Astrocyte (in vitro differentiated cells and primary cell): ENCODE data around the gene FGGY. TPM values are rescaled to one million over a fixed set of nuclear protein-coding genes. Genes with fewer than 3 reads are reported as not detected.

Experiments used
- DNase-seq: peaks from one replicate; pipeline ENCODE4 v3.0.0-alpha.2; 2010; ENCODE audit warnings: low read depth
- FAIRE-seq: peaks from 2 replicates; lab custom pipeline; 2011; peaks lifted over from hg19 to GRCh38; lab: Jason Lieb, UNC
- H2AFZ ChIP-seq: 2 replicates; pipeline ENCODE4 v1.6.0; 2012; ENCODE audit warnings: low read depth, low read length, inconsistent platforms
- H3K27ac ChIP-seq: 2 replicates; pipeline ENCODE4 v1.5.1; 2011; ENCODE audit warnings: low read depth, low read length, inconsistent platforms
- H3K27me3 ChIP-seq: 2 replicates; pipeline ENCODE4 v1.6.0; 2011; ENCODE audit warnings: low read length, inconsistent platforms; ENCODE audit not compliant: insufficient read depth
- H3K36me3 ChIP-seq: 2 replicates; pipeline ENCODE4 v1.5.1; 2011; ENCODE audit warnings: low read length, inconsistent platforms; ENCODE audit not compliant: insufficient read depth
- H3K4me1 ChIP-seq: 2 replicates; pipeline ENCODE4 v1.5.1; 2011; ENCODE audit warnings: low read length, inconsistent platforms; ENCODE audit not compliant: insufficient read depth
- H3K4me2 ChIP-seq: 2 replicates; pipeline ENCODE4 v1.6.0; 2012; ENCODE audit warnings: low read length, inconsistent platforms
- H3K4me3 ChIP-seq: 2 replicates; pipeline ENCODE4 v1.5.1; 2011; ENCODE audit warnings: low read depth, mild to moderate bottlenecking, low read length, inconsistent platforms; ENCODE audit not compliant: insufficient read depth
- H3K79me2 ChIP-seq: 2 replicates; pipeline ENCODE4 v1.6.0; 2012; ENCODE audit warnings: mild to moderate bottlenecking, low read length, inconsistent platforms; ENCODE audit not compliant: insufficient read depth
- H3K9ac ChIP-seq: 2 replicates; pipeline ENCODE4 v1.6.0; 2012; ENCODE audit warnings: mild to moderate bottlenecking, low read length, inconsistent platforms
- H3K9me3 ChIP-seq: 2 replicates; pipeline ENCODE4 v1.5.1; 2012; ENCODE audit warnings: low read depth, mild to moderate bottlenecking, low read length, inconsistent platforms; ENCODE audit not compliant: insufficient read depth
- H4K20me1 ChIP-seq: 2 replicates; pipeline ENCODE4 v1.6.0; 2012; ENCODE audit warnings: low read length, inconsistent platforms; ENCODE audit not compliant: insufficient read depth
- H3K27ac Mint-ChIP-seq: one replicate; pipeline ENCODE4 v1.8.0; 2021; ENCODE audit warnings: mild to moderate bottlenecking, mixed read lengths; ENCODE audit not compliant: unreplicated experiment
- H3K27me3 Mint-ChIP-seq: one replicate; pipeline ENCODE4 v1.8.0; 2021; ENCODE audit warnings: low read depth, mixed read lengths; ENCODE audit not compliant: unreplicated experiment
- H3K36me3 Mint-ChIP-seq: one replicate; pipeline ENCODE4 v1.8.0; 2021; ENCODE audit warnings: low read depth, mixed read lengths; ENCODE audit not compliant: unreplicated experiment
- H3K4me1 Mint-ChIP-seq: one replicate; pipeline ENCODE4 v1.8.0; 2021; ENCODE audit warnings: low read depth, mixed read lengths; ENCODE audit not compliant: unreplicated experiment
- H3K4me3 Mint-ChIP-seq: one replicate; pipeline ENCODE4 v1.8.0; 2021; ENCODE audit warnings: mild to moderate bottlenecking, moderate library complexity, mixed read lengths; ENCODE audit not compliant: unreplicated experiment
- H3K9me3 Mint-ChIP-seq: one replicate; pipeline ENCODE4 v1.8.0; 2021; ENCODE audit warnings: mild to moderate bottlenecking, mixed read lengths; ENCODE audit not compliant: unreplicated experiment
- CTCF ChIP-seq: IDR thresholded peaks from 2 replicates; pipeline ENCODE4 v1.5.1; 2011; ENCODE audit warnings: low read depth, mild to moderate bottlenecking, inconsistent platforms, low read length, moderate library complexity; ENCODE audit not compliant: insufficient read depth
- EZH2 ChIP-seq: IDR thresholded peaks from 2 replicates; pipeline ENCODE4 v1.6.1; 2012; ENCODE audit warnings: mild to moderate bottlenecking, low read length, inconsistent platforms; ENCODE audit not compliant: insufficient read depth
- total RNA-seq: library from RNA; stranded (reverse); gene quantifications from 2 replicates; pipeline ENCODE4 v1.2.1, GENCODE V29; 2021

Gene FGGY
- total RNA-seq, 1 donor from 2014 or later = 6.8 TPM

GRCh38 chr1:59453297-59453968 is 156.5 kb downstream of the FGGY start:
- Histone ChIP-seq H3K9ac (no peak overlapping the region), H3K9me3 (no peaks in the 10 kb centered on the region), H4K20me1 (no peaks in the 10 kb centered on the region), H3K4me3 (no peak overlapping the region), H3K36me3 (no peaks in the 10 kb centered on the region), H3K4me2 (no peak overlapping the region), H3K27ac (no peak overlapping the region), H3K27me3 (no peaks in the 10 kb centered on the region), H3K4me1 (peaks cover 10% of the 10 kb centered on the region), H3K79me2 (no peaks in the 10 kb centered on the region), H2AFZ (no peak overlapping the region)
- H3K27me3 Mint-ChIP-seq = no peaks in the 10 kb centered on the region
- no peak overlapping the region for H3K27ac Mint-ChIP-seq
- DNase-seq (no peak), FAIRE-seq (no peak)
- H3K4me3 Mint-ChIP-seq = no peak overlapping the region
- no peaks in the 10 kb centered on the region for H3K36me3 Mint-ChIP-seq
- no peaks in the 10 kb centered on the region for H3K9me3 Mint-ChIP-seq
- peaks cover 20% of the 10 kb centered on the region for H3K4me1 Mint-ChIP-seq
- TF ChIP-seq CTCF (no peak), EZH2 (no peak)

GRCh38 chr1:59455206-59455605 is 158.3 kb downstream of the FGGY start:
- no peaks in the 10 kb centered on the region for H3K36me3 Mint-ChIP-seq
- no peaks in the 10 kb centered on the region for H3K27me3 Mint-ChIP-seq
- Histone ChIP-seq H3K9ac (no peak overlapping the region), H3K27me3 (no peaks in the 10 kb centered on the region), H3K27ac (no peak overlapping the region), H3K9me3 (no peaks in the 10 kb centered on the region), H3K4me1 (peaks cover 10% of the 10 kb centered on the region), H3K36me3 (no peaks in the 10 kb centered on the region), H4K20me1 (no peaks in the 10 kb centered on the region), H3K79me2 (no peaks in the 10 kb centered on the region), H2AFZ (no peak overlapping the region), H3K4me3 (no peak overlapping the region), H3K4me2 (peak overlapping the region; percentile 7)
- TF ChIP-seq EZH2 = no peak
- TF ChIP-seq CTCF = no peak
- DNase-seq (peak; percentile 80), FAIRE-seq (peak; percentile 94)
- H3K4me1 Mint-ChIP-seq = peaks cover 20% of the 10 kb centered on the region
- peaks cover 5% of the 10 kb centered on the region for H3K9me3 Mint-ChIP-seq
- peak overlapping the region; percentile 0 for H3K27ac Mint-ChIP-seq
- H3K4me3 Mint-ChIP-seq = no peak overlapping the region

- peaks cover 10% of the 10 kb centered on the region for H3K4me1 ChIP-seq
- FAIRE-seq (no peak), DNase-seq (no peak)
- no peaks in the 10 kb centered on the region for H3K9me3 ChIP-seq
- Mint-ChIP-seq H3K9me3 (peaks cover 5% of the 10 kb centered on the region), H3K4me1 (peaks cover 13% of the 10 kb centered on the region), H3K36me3 (no peaks in the 10 kb centered on the region), H3K27me3 (no peaks in the 10 kb centered on the region), H3K27ac (no peak overlapping the region), H3K4me3 (no peak overlapping the region)
- no peak for TF ChIP-seq CTCF
- TF ChIP-seq EZH2 = no peak
- no peaks in the 10 kb centered on the region for H3K79me2 ChIP-seq
- no peak overlapping the region for H3K4me3 ChIP-seq
- no peaks in the 10 kb centered on the region for H3K36me3 ChIP-seq
- H3K27ac ChIP-seq = no peak overlapping the region
- H2AFZ ChIP-seq = no peak overlapping the region
- H3K4me2 ChIP-seq = no peak overlapping the region
- no peaks in the 10 kb centered on the region for H4K20me1 ChIP-seq
- no peak overlapping the region for H3K9ac ChIP-seq
- H3K27me3 ChIP-seq = no peaks in the 10 kb centered on the region
Measured at GRCh38 chr1:59457786-59458185, 160.9 kb downstream of the FGGY start.
